NCI-H510A treated with DMSO at 0.1 percent for 48 hours (cell line): Measurements from ENCODE around the gene ARPP21.

Source experiments
- DNase-seq: peaks from one replicate; lab custom pipeline; 2025; lab: John Stamatoyannopoulos, UW

Gene ARPP21

GRCh38 chr3:35675621-35676020 lies 36.3 kb downstream of the ARPP21 start:
- no peak for DNase-seq

- DNase-seq: no peak
Observed at GRCh38 chr3:35677797-35678196, 38.5 kb downstream of the ARPP21 start.

GRCh38 chr3:35678643-35679161 lies 39.4 kb downstream of the ARPP21 start:
- no peak for DNase-seq

GRCh38 chr3:35679409-35680080 lies 40.2 kb downstream of the ARPP21 start:
- no peak for DNase-seq

- no peak for DNase-seq
Observed at GRCh38 chr3:35680866-35681650, 41.7 kb downstream of the ARPP21 start.

GRCh38 chr3:35685153-35685552 lies 45.8 kb downstream of the ARPP21 start:
- no peak for DNase-seq

GRCh38 chr3:35688826-35689225 lies 49.5 kb downstream of the ARPP21 start:
- DNase-seq: no peak

- DNase-seq: no peak
Observed at GRCh38 chr3:35690271-35690670, 50.9 kb downstream of the ARPP21 start.

- DNase-seq: no peak
Observed at GRCh38 chr3:35705904-35706303, 66.6 kb downstream of the ARPP21 start.

- no peak for DNase-seq
Observed at GRCh38 chr3:35707904-35708303, 68.6 kb downstream of the ARPP21 start.

GRCh38 chr3:35708394-35709271 lies 69.3 kb downstream of the ARPP21 start:
- DNase-seq: no peak

- no peak for DNase-seq
Observed at GRCh38 chr3:35709691-35710090, 70.4 kb downstream of the ARPP21 start.

GRCh38 chr3:35710554-35710953 lies 71.2 kb downstream of the ARPP21 start:
- no peak for DNase-seq

GRCh38 chr3:35718921-35719320 lies 79.6 kb downstream of the ARPP21 start:
- no peak for DNase-seq

GRCh38 chr3:35721628-35722027 lies 82.3 kb downstream of the ARPP21 start:
- no peak for DNase-seq

- no peak for DNase-seq
Observed at GRCh38 chr3:35722902-35723301, 83.6 kb downstream of the ARPP21 start.

GRCh38 chr3:35723480-35724097 lies 84.3 kb downstream of the ARPP21 start:
- DNase-seq: no peak

GRCh38 chr3:35724106-35724505 lies 84.8 kb downstream of the ARPP21 start:
- DNase-seq: no peak

GRCh38 chr3:35727179-35727578 lies 87.9 kb downstream of the ARPP21 start:
- DNase-seq: peak; percentile 14

- no peak for DNase-seq
Observed at GRCh38 chr3:35733341-35733740, 94.0 kb downstream of the ARPP21 start.

GRCh38 chr3:35733864-35734263 lies 94.5 kb downstream of the ARPP21 start:
- DNase-seq: no peak

- DNase-seq: no peak
Observed at GRCh38 chr3:35737080-35737479, 97.8 kb downstream of the ARPP21 start.
